Stimulated activated CD8-positive, alpha-beta memory T cell treated with anti-CD3 and anti-CD28 coated beads, Interleukin-15, amount 100 ng/mL, for 24 hours (primary cell): Measurements from ENCODE around the gene ACSS3.
"Not testable (repeated sequence)": the region's sequence is repeated elsewhere in the genome, so short reads cannot be mapped to it uniquely, and the experiment has no call there.

ENCODE experiments used
- DNase-seq: peaks from one replicate; pipeline ENCODE4 v3.0.0-alpha.2; 2020; ENCODE audit warnings: low read depth

The ACSS3 gene

DNA sequence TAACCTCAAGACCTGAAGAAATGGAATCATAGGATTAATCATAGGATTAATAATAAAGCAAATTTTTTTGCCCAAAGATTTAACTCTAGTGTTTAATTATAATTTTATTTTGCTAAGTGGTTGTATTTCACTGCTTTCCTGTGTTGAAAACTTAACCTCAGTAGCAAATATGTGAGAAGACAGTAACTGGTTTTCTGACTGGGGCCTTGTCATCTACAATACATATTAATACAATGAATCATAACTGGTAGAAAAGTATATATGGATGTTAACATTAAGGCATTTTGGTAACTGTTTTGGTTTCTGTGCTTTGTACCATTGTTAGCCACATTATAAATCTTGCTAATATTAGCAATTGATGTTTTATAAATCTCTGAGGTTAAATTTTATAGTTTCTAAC is 92.2 kb downstream of the ACSS3 start:
- no peak for DNase-seq

DNA sequence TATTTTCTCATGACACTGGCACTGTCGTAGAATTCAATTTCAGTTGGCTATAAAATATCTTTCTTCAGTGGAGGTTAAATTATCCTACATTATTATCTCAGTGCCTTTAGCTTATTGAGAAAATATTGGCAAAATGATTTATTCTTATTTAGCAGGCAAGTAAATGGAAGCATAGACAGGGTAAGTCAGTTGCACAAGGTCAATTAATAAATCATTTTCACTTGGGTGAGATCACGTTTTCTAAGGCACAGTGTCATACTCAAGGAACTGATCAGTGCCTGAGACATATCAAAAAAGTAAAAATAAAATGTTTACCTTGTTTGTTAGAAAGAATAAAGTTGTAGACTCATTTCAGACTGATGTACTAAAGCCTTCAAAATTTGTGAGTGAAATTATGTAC is 95.0 kb downstream of the ACSS3 start:
- no peak for DNase-seq

- no peak for DNase-seq
Measured at GRCh38 chr12:81174664-81175063, 96.8 kb downstream of the ACSS3 start.

DNA sequence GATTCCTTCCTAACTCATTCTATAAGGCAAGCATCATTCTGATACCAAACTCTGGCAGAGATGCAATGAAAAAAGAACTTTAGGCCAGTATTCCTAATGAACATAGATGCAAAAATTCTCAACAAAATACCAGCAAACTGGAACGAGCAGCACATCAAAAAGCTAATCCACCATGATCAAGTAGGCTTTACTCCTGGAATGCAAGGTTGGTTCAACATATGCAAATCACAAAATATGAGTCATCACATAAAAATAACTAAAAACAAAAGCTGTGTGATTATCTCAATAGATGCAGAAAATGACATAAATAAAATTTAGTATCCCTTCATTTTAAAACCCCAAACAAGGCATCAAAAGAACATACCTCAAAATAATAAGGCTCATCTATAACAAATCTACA is 98.9 kb downstream of the ACSS3 start:
- no peak for DNase-seq

DNA sequence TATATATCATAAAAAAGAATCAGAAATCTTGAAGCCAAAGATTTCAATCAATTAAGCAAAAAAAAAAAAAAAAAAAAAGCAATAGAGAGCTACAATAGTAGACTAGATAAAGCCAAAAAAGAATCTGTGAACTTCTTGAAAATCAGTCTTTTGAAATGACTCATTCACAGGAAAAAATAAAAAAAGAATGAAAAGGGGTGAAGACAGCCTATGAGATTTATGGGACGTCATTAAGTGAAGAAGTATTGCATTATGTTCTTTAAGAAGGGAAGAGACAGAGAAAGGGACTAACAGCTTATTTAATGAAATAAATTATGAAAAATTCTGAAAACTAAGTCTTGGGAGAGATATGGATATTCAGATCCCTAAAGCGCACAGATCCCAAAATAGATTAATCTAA is 103.8 kb downstream of the ACSS3 start:
- DNase-seq = no peak

- DNase-seq = no peak
Measured at GRCh38 chr12:81187686-81188085, 109.8 kb downstream of the ACSS3 start.

- DNase-seq = no peak
Measured at GRCh38 chr12:81196595-81196994, 118.7 kb downstream of the ACSS3 start.

DNA sequence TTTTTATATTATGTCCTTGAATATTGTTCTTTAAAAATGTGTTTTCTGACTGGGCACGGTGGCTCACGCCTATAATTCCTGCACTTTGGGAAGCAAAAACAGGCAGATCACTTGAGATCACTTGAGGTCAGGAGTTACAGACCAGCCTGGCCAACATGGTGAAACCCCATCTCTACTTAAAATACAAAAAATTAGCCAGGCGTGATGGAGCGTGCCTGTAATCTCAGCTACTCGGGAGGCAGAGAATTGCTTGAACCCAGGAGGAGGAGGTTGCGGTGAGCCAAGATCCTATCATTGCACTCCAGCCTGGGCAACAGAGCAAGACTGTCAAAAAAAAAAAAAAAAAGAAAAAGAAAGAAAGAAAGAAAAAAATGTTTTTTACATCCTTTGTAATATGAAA is 122.7 kb downstream of the ACSS3 start:
- not testable (repeated sequence) for DNase-seq

DNA sequence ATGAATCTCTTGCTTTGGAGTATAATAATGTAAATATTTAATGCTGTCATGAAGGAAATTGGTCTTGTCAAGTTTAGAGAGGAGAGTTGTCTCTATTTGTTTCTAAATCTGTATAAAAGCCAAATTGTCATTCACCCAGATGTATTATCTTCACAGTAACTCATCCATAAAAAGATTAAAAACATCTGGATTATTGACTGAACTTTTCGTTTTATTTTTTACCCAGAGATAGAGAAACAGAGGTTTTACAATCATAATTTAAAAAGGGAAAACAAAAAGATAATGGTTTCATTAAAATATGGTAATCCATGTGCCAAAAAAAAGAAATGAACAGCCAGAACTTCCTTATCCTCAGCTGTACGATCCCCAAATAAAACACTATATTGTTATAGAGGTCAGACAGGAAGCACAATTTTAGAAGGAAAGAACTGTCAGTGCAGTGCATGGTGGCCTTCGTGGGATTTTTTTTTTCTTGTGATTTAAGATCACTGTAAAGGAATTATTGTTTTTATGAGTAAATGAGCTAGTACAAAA is 125.9 kb downstream of the ACSS3 start:
- DNase-seq = no peak

- DNase-seq = no peak
Measured at GRCh38 chr12:81205416-81205815, 127.5 kb downstream of the ACSS3 start.

- no peak for DNase-seq
Measured at GRCh38 chr12:81206429-81206828, 128.6 kb downstream of the ACSS3 start.

DNA sequence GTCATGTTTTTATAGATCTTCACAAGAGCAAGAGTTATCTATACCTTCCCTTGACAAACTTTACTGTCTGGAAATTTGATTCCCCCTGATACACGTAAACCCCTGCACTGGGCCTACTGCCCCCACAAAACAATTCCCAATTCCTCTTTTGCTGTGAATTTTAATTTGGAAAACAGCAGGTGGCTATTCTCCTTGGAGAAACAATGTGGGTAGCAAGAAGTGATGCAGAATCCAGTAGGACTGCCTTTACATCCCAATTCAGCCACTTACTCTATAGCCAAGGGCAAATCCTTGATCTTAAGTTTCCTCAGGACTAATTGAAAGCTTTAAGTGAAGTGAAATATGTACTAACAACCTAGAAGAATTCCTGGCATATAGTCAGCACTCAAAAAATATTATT is 129.3 kb downstream of the ACSS3 start:
- DNase-seq = no peak

DNA sequence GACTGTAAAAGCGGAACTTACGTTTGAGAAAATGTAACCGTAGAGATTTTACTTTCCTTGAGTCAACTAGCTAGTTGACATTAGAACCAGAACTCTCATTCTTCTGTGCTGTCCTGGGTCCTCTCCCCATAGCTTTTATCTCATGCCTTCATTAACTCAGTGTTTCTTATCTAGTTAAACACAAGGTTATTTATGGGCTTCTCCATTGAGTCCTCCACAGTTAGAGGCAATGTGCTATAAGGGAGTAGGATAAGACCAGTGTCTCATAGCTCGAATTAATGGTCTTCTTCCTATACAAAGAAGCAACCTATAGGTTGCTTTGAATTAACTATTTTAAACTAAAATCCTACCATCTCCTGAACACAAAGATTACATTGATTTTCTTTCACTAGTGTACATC is 129.8 kb downstream of the ACSS3 start:
- no peak for DNase-seq

DNA sequence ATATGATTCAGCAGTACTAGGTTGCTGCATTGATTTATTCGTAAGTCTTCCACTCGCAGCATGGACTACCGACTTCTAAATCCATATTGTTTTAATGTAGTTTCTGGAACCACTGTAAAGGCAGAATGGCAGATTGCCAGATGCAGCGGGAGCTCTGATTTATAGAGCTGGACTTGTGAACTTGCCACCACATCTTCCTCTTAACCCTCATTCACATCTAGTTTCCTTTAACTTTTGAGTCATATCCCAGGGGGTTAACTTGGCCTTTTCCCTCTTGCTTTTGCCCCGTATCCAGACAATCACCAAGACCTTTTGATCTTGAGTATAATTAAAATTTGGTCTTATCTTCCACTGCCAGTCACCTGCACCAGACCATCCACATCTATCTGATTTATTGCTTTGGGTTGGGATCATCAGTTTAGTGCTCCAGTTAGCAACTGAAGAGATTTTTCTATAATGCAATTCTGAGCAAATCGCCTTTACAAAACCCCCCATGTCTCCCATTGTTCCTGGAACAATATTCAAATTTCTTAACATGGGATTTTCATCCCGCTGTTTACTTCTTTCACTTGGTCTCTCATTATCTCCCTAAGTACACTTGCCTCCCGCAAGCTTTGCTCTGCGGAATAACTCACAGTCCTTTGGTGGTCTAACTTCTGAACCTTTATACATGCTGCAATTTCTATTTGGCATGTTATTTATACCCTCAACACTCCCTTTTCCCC is 130.5 kb downstream of the ACSS3 start:
- no peak for DNase-seq

- no peak for DNase-seq
Measured at GRCh38 chr12:81209012-81209411, 131.1 kb downstream of the ACSS3 start.

GRCh38 chr12:81209772-81210225 is 131.9 kb downstream of the ACSS3 start:
- not testable (repeated sequence) for DNase-seq

GRCh38 chr12:81211306-81211705 is 133.4 kb downstream of the ACSS3 start:
- no peak for DNase-seq

- no peak for DNase-seq
Measured at GRCh38 chr12:81212996-81213696, 135.3 kb downstream of the ACSS3 start.

DNA sequence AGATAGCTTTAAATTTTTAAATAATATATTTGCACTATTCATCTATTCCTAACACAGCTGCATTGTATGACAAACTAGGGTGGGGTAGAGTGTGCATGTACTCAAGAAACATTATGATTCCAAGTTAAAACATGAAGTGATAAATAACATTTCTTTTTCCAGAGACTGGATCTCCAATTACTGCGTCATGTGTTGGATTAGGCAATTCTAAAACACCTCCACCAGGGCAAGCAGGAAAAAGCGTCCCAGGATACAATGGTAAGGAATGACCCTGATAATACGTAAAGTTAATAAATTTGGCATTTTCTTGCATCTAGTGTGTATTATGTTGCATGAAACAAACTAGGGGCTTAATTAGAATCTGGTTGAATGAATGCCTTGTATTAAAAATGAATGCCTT is 138.9 kb downstream of the ACSS3 start:
- no peak for DNase-seq

DNA sequence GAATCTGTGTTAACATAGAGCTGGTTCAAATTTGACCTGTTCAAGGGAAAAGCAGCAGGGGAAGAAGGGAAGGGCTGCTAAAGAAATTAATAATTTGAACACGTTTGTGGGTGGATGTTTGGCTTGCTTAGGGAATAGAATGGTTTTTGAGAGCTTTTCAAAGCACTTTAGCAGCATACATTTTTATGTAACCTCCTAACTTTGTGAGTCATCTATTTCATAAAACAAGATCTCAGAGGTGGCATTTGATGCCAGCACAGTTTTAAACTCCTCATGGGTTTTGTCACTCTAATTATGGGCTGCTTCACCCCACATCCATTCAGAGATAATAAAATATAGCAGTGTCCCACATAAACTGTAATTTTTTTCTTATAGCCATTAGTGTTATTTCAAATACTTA is 143.8 kb downstream of the ACSS3 start:
- DNase-seq = no peak

GRCh38 chr12:81222846-81223592 is 145.1 kb downstream of the ACSS3 start:
- no peak for DNase-seq

DNA sequence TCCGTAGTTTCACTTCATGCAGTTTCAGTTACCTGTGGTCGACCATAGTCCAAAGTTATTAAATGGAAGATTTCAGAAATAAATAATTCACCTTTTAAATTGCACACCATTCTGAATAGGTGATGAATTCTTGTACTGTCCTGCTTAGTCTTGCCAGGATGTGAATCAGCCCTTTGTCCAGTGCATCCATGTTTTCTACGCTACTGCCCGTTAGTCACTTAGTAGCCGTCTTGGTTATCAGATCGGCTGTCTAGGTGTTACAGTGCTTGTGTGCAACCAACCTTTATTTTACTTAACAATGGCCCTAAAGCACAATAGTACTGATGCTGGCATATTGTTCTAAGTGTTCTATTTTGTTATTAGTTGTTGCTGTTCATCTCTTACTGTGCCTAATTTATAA is 146.7 kb downstream of the ACSS3 start:
- DNase-seq = no peak

DNA sequence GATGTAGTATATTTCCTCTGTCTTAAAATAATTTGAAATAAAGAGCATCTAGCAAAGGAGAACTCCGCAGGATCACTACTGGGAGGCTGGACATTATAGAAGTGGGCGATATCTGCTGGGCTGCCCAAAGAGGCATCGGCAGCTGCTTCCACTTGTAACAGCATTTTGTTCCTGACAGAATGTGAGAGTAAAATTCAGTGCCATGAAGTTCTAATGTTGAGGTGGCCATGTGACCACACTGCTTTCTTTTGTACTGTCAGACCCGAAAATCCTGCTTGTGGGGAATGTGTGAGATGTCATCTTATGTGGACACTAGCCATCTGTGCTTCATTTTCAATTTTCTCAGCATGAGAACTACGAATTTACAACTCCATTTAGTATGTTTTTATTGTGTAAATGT is 151.9 kb downstream of the ACSS3 start:
- no peak for DNase-seq
